Mesangial cell (primary cell): ENCODE results near the gene FAM3A. TPM values are rescaled to one million over a fixed set of nuclear protein-coding genes. Genes with fewer than 3 reads are reported as not detected.

Source experiments
- total RNA-seq: library from RNA; depleted of rRNA; stranded (reverse); fragments of >200 nt; gene quantifications from 2 replicates; pipeline ENCODE4 v1.2.3, GENCODE V29; 2015

Gene FAM3A, protein sequence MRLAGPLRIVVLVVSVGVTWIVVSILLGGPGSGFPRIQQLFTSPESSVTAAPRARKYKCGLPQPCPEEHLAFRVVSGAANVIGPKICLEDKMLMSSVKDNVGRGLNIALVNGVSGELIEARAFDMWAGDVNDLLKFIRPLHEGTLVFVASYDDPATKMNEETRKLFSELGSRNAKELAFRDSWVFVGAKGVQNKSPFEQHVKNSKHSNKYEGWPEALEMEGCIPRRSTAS
- total RNA-seq, result 28.8 and 51.0 TPM in 2 replicates

DNA sequence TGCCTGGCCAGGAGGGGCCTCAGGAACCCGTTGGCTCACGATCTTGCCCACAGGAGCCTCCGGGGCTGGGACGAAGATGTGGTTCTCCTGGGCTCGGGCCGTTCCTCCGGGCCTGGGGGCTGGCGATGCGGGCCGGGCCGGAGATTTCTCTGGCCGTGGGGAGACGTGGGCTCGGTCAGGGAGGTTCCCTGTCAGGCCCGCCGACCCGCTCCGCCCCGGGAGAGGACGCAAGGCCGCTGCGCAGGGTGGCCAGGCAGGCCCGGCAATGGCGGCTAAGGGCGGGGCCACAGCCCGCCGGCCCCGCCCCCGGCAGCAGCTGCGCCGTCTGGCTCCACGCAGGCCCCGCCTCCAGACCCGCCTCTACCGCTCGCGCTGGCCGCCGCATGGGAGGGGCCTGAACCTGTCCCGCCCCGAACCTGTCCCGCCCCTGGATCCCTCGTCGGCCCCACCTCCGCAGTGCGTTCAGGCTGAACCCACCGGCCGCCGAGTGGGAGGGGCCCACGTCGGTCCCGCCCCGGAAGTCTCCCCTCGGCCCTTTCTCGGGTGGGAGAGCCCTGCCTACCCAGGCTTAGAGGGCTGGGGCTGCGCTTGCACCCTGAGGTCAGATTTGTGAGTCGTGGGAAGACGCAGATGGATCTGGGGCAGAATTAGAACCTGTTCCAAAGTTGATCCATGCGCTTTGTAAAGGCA, at the start of gene FAM3A:
Gene FAM3A, minus strand, starts transcription at position 267 of the 690 bp plus-strand sequence. CDS start 460 bp downstream, outside the sequence.

DNA sequence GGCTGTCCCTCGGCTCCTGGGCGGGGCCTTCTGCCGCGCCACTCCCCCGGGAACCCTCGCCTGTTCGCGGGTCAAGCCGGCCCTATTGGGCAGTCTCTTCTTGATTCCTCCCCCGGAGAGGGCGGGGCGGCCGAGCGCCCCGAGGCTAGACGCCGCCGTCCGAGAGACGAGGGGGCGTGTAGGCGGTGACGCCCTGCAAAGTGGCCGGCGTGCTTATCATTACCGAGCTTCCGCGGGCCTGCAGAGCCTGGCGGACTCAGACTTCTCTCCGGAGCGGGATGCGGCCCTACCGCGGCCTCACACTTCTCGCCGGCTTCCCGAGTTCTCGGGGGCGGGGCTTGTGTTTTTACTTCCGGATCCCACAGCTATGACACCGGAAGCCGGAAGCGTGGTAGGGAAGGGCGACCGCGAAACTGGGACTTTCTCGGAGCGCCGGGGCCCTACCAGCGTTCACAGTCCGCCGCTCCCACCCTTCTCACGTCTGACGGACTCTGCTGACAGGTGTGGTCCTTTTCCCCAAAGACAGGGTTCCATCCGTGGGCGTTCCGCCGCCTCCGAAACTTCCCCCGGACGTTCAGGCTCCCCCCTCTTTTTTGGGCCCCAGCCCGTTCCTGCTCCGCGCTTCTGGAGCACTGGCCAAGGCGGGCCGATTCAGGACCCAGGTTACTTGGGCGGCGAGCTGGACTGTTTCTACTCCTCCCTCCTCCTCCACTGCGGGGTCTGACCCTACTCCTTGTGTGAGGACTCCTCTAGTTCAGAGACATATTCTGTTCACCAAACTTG, 31.4 kb upstream of the FAM3A start, which contains the start of gene IKBKG:
Gene IKBKG, plus strand, starts transcription at position 376 of the 783 bp plus-strand sequence. CDS start 4,383 bp downstream, outside the sequence.

DNA sequence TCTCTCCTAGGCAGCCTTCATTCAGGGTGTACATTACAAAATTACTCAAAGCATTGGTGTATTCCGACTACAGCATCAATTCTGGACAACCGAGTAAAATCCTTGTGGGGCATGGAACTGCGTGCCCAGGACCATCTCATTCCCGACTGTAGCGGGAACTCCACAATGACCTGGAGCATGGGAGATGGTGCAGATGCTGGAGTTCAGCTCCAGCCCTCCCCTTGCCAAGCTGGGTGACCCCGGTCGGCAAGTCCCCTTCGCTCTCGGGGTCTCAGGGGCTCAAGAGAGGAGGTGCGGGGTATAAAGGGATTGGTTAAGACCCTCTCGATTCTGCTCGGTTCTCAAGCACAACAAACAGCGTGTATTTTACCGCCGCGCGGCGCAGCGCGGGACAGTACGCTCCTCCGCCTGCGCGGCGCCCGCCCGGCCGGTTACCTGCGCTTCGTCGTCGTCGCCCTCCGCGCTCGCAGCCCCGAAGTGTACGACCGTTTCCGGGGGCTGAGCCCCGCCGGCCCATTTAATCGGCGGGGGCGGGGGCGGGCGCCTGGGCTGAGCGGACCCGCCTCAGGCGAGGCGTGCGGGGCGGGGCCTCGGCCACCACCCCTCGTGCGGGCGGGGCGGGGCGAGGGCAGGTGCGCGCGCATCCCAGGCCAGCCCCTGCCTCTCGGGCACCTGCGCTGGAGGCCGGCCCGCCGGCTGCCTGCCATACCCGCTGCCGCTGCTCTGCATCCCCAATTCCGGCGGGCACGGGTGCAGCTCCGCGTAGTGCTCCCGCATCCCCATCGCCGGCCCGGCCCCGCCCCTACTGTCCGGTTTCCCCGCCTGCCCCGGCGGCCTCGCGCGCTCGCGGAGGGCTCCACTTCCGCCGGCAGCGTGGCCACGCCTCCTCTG, 30.6 kb upstream of the FAM3A start, which contains the start of gene G6PD:
Gene G6PD, minus strand, starts transcription at position 493 of the 891 bp plus-strand sequence. CDS start 691 bp downstream, outside the sequence.

DNA sequence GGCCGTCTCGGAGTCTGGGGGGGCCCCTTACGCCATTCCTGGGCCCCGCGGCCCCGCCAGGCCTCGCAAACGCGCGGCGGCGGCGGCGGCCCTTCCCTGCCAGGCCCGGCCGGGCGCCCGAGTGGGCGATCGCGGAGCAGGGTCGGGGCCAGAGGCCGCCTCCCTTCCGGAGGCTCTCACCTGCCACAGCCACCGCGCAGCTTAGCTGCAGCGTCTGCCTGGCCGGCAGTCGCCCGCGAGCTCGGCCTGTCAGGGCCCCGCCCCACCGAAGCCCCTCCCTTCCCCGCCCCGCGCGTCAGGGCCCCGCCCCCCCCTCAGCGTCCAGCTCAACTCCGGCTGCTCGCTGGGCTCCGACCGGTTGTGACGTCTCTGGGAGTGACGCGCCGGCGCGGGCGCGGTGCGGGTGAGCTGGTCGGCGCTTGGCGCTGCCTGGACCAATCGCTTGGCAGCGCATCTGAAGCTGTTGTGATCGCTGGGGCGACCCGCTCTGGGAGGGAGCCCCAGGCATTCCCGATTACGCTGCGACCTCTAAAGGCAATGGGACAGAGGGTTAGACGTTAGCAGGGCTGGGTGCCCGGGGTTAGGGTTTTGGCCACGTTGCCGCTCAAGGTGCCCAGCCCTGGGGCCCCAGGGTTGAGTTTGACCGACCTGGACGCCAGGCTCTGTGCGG, 25.5 kb downstream of the FAM3A start, which contains the start of gene SLC10A3:
Gene SLC10A3, minus strand, starts transcription at position 216 of the 670 bp plus-strand sequence. CDS start 1,689 bp downstream, outside the sequence.

DNA sequence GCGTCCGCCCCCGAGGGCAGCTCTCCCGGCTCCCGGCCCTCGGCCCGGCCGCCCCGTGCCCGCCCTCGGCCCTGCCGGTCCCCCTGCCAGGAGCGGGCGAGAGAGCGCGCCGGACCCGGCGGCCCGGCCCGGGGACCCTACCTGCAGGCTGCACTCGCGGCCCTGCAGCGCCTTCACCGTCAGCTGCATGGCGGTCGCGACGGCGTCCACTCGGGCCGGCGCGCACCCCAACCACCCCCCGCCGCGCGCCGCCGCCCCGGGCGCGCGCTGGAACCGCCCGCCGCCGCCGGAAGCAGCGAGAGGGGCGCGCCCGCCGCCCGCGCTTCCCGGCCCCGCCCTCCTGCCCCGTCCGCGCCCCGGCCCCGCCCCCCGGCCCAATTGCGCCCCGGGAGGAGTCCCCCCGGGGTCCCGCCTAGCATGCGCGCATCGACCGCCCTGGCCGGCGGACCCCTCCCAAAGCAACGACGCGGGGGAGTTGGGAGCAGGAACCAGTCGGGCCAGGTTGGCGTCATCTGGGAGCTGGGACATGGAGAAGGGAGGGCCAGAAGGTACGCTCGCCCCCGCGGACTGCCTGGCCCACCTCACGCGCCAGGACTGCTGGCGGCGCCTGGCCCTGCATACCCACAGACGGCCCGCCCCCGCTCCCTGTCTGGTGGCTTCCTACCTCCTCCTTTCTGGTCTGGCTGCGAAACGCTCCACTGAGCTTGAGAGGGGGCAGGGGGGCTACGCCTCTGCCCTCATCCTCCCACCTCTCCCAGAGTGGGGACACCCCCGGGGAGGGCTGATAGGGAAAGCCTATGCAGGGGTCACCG, 29.4 kb downstream of the FAM3A start, which contains the start of gene UBL4A:
Gene UBL4A, minus strand, starts transcription at position 220 of the 812 bp plus-strand sequence. Its CDS starts 31 bp downstream, at position 189.

DNA sequence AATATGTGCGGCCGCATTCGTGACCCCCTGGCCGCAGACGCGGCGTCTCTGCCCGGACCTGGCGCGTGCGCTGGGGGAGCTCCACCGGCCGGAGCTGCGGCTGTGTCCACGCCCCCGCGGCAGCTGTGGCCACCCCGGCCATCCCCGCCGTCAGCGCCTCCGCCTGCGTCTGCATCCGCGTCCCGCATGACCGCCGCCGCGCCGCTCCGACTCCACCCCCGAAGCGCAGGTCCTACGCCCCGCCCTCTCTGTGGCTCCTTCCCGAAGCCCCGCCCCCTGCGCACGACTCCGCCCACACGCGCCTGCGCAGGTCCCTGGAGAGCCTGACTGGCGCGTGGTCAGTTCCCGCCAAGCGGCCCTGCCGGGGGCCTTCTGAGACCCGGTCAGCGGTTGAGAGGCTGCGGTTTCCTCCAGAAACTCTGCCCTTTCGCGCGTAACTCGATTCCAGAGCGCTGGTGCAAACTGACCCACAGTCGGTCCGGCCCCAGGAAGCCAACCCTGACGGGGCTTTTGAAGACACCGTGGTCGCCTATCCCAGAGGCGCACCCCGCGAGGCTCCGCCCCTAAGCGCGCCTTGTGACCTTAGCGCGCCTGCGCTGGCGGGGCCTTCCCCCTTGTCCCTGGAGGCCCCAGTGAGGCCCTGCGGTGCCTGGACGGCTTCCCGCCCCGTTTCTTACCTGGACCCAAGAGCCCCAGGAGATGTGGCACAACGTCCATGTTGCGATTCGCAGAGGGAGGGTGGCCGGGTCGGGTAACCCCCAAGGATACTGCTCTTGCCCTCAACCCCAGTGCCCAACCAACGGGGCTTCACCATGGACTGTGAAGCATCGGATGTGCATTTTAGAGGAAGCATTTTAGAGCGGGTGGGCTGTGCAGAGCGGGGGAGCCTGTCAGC, 37.1 kb downstream of the FAM3A start, which contains the start of gene LAGE3:
Gene LAGE3, minus strand, starts transcription at position 554 of the 895 bp plus-strand sequence. Its CDS starts 366 bp downstream, at position 188.

DNA sequence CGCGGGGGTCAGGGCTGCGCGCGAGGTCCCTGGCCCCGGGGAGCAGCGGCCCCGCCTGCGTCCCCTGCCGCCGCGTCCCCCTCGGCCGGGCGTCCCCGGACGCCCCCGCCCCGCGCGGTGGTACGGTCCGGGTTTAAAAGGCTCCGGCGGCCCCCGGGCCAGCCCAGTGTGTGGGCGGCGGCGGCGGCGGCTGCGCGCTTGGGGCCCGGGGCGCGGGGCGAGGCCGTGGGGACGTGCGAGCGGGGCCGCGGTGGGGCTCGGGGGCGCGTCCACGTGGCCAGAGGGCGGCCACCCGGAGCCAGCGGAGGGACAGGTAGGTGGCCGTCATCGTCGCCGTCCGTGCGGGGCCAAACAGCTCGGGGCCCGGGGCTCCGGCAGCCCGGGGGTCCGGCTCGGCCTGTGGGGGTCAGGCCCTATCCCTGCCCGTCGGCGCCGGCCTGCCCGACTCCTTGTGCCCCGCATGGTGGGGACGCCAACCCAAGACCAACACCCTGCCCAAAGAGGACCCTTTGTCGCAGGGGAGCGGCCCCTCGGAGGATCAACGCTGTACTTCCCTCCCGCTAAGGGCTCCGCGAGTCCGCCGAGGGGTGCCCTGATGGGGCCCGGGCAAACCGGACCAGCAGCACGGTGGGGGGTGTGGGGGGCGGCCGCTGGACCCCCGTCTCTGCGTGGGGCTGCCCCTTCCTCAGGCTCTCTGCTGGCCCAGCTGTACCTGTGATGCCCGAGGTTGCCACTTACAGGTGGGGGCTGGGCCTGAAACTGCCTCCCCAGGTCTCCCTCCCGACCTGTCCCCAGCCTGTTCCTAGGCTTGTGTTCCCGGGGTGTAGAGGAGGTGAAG, 57.7 kb downstream of the FAM3A start, which contains the start of gene PLXNA3:
Gene PLXNA3, plus strand, starts transcription at position 166 of the 838 bp plus-strand sequence. CDS start 1,903 bp downstream, outside the sequence.

Other genes with a start within 250 kb of the FAM3A start
- gene TEX28, start 221.1 kb downstream of the FAM3A start, total RNA-seq, result not detected in 2 replicates
- not detected in 2 replicates for gene TKTL1, start 220.4 kb downstream of the FAM3A start, total RNA-seq
- 2,491 and 2,888 TPM in 2 replicates for gene FLNA, start 141.6 kb downstream of the FAM3A start, total RNA-seq
- gene EMD, start 136.9 kb downstream of the FAM3A start, total RNA-seq, result 53.0 and 59.8 TPM in 2 replicates
- gene RPL10, start 117.9 kb downstream of the FAM3A start, total RNA-seq, result 5,163 and 5,241 TPM in 2 replicates
- 32.3 and 68.7 TPM in 2 replicates for gene DNASE1L1, start 107.0 kb downstream of the FAM3A start, total RNA-seq
- 23.5 and 31.4 TPM in 2 replicates for gene TAFAZZIN, start 104.7 kb downstream of the FAM3A start, total RNA-seq
- gene ATP6AP1, start 87.6 kb downstream of the FAM3A start, total RNA-seq, result 45.0 and 81.4 TPM in 2 replicates
- 74.0 and 80.7 TPM in 2 replicates for gene GDI1, start 79.1 kb downstream of the FAM3A start, total RNA-seq
- 34.7 and 46.1 TPM in 2 replicates for gene FAM50A, start 72.1 kb downstream of the FAM3A start, total RNA-seq
- gene PLXNA3, start 58.0 kb downstream of the FAM3A start, total RNA-seq, result 19.6 and 26.1 TPM in 2 replicates
- gene LAGE3, start 37.0 kb downstream of the FAM3A start, total RNA-seq, result 18.4 and 23.7 TPM in 2 replicates
- gene UBL4A, start 29.6 kb downstream of the FAM3A start, total RNA-seq, result 49.4 and 62.1 TPM in 2 replicates
- gene SLC10A3, start 25.6 kb downstream of the FAM3A start, total RNA-seq, result 25.7 and 33.6 TPM in 2 replicates
- 70.2 and 95.5 TPM in 2 replicates for gene G6PD, start 30.6 kb upstream of the FAM3A start, total RNA-seq
- 15.5 and 17.6 TPM in 2 replicates for gene IKBKG, start 31.4 kb upstream of the FAM3A start, total RNA-seq
- not detected in 2 replicates for gene CTAG1A, start 68.9 kb upstream of the FAM3A start, total RNA-seq
- gene CTAG1B, start 103.0 kb upstream of the FAM3A start, total RNA-seq, result not detected in 2 replicates
- 2.8 TPM in 1 of 2 replicates, not detected in the other for gene CTAG2, start 137.3 kb upstream of the FAM3A start, total RNA-seq
- gene GAB3, start 234.8 kb upstream of the FAM3A start, total RNA-seq, result 0.38 and 1.1 TPM in 2 replicates
- gene DKC1, start 246.6 kb upstream of the FAM3A start, total RNA-seq, result 14.8 and 50.4 TPM in 2 replicates